Stimulated activated CD4-positive, alpha-beta T cell treated with anti-CD3 and anti-CD28 coated beads, TNF-alpha, amount 100 ng/mL, for 1 hour (primary cell): ENCODE results near the gene LLCFC1.

ENCODE experiments used
- DNase-seq, 3 donors: peaks; one replicate each; pipeline ENCODE4 v3.0.0-alpha.2; 2020; ENCODE audit warnings: low read depth in 3 of 3, low spot score in 1 of 3

Gene LLCFC1

GRCh38 chr7:142910031-142910433 is 29.3 kb upstream of the LLCFC1 start:
- DNase-seq, result no peak

DNA sequence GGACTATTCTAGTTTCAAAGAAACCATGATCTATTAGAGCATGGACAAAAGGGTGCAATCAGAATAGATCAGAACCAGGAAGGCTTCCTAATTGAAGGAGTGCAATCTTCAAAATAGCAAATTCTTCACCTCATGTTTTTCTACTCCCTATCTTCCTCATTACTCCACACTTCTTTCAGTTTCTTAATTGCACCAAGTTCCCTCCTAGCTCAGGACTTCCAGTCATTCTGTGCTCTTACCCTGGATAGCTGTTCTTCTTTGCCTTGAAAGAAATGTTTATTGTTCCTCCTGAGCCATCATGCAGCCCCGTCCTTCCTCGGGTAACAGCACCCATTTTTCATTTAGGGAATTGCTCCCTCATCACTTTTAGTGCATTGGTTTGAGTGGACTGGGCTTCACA is 28.8 kb upstream of the LLCFC1 start:
- DNase-seq, result no peak

DNA sequence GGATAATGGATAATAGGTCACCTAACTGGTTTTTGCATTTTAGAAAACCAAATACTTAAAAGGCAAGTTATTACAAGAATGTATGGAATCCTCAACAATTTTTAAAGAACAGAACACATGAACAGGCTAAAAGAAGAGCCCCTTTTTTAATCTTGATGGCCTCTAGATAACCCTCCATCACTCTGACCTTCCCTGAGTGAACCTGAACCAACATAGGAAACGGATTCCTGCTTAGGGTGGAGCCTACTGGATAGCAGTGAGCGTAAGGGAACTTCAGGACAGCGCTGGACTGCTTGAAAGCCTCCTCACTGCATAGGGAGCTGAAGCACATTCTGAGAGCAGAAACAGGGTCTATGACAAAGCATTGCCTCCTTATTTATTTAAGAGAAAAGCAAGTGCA is 26.2 kb upstream of the LLCFC1 start:
- no peak for DNase-seq

DNA sequence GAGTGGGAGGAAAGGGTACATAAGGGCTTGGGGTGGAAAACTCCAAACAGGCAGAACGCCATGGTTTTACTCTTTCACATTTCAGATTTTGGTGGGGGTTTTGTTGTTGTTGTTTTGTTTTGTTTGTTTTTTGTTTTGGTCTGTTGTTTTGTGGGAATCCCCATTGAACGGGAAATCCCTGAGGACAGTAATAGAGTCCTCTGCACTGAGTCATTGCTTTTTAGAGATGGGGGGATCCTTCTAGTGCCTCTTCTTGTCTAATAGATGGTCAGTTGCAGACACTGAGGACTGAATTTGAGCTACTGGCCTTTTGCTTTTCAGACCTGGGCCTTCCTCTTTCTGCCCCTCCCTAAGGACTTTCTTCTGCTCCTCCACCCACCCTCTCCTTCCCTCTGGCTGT is 25.7 kb upstream of the LLCFC1 start:
- no peak for DNase-seq

DNA sequence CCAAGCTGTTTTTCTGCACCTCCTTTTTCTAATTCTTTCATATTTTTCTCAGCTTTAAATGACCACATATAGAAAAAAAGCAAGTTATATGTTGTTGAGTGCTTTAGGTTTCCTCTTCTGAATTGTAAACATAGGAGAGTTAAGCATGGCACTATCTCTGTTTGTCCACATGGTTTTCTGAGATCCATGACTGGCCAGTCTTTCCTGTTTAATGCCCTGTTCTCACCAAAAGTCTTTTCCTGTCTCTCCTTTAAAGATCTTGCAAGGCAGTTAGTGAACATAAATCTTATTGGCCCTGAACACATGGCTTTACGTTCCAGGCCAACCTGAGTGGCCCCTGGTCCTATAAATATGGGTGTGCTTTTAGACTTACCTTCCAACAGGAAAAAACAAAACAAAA is 25.2 kb upstream of the LLCFC1 start:
- no peak for DNase-seq

- no peak for DNase-seq
These were observed 24.0 kb upstream of the LLCFC1 start for GRCh38 chr7:142915315-142915714.

- no peak for DNase-seq
These were observed 22.8 kb upstream of the LLCFC1 start for GRCh38 chr7:142916508-142916907.

DNA sequence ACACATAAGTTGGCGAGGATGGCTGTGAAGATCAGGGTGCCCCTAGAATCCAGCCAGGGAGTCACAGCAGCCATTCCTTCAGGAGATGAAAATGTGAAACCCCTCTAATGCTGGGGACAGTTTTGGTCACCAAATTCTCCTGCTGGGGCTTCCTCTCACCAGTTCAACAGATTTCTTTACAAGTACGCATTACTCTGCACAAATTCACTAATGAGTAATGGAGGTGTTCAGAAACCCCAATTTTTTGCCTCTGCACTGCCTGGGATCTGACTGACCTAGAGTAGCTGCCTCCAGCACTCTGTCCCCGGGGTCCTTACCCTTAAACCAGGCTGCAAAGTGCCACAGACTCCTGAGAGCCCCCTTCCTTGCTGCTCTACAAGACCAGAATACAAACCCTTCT is 21.8 kb upstream of the LLCFC1 start:
- no peak for DNase-seq

DNA sequence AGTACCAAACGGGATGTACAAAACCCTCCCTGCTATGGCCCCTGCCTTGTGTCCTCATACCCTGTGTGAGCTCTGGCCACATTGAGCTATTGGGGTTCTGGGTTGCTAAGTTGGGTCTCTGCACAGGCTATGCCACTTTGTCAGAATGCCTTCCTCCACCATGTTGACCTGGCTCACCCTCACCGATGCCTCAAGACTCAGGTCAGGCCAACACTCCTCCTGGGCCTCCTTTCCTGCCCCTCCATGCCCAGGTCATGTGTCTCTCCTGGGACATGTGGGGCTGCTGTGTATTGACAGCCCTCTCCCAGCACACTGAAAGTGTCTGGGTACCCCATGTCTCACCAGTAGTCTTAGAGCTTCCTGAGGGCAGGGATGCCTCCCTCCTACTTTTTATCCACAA is 20.4 kb upstream of the LLCFC1 start:
- DNase-seq, result no peak

DNA sequence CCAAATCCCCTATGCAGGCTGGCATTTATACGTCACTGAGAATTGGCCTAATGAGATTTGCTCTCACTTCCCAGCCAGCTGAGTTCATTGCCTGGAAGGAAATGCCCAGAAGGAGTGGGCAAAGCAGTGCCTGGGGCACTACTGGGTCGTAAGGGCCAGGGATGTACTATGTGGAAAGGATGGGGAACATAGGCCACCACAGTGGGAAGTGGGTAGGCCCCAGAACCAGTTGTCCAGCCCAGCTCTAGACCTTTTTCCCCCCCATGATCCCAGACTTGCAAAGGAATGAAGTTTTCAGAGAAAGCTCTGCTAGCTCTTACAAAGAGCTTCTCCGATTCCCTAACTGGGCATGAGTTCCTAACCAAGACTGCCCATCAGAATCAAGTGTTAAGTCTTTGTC is 19.6 kb upstream of the LLCFC1 start:
- no peak for DNase-seq

DNA sequence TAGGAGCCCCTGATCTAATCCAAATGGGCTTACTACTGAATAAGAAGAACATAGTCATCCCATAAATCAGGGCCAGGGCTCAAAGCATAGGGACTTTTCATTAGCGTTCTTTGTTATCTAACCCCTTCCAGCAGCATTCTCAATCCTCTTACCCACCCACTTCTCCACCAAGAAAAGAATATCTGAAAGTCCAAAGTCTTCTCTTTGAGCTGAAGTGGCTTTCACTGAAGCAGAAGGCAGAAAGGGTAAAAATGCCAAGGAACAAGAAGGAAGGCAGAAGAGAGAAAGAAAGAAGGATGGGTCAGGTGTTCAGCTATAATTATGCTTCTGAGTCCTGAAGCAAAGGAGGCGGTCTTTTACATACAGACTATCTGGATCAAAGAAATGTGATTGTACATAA is 15.9 kb upstream of the LLCFC1 start:
- no peak for DNase-seq

GRCh38 chr7:142925413-142925812 is 13.9 kb upstream of the LLCFC1 start:
- no peak for DNase-seq

DNA sequence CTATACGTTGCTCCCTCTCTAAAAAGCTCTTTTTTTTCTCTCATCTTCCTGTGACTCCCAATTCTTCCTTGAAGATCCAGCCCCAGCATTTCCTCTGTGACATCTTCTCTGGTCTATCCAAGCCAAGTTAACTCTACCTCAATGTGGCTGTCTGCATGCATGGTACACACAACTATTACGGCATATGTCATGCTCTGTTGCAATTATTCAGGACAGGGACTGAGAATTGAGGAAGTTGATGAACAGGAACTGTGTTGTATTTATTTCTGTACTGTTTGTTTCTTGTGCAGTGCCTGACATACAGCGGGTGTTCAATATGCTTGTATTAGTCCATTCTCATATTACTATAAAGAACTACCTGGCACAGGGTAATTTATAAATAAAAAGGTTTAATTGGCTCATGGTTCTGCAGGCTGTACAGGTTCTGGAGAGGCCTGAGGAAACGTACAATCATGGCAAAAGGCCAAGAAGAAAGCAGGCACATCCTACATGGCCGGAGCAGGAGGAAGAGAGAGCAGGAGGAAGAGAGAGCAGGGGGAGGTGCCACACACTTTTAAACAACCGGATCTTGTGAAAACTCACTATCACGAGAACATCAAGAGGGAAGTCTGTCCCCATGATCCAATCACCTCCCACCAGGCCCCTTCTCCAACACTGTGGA is 12.1 kb upstream of the LLCFC1 start:
- DNase-seq, result no peak

DNA sequence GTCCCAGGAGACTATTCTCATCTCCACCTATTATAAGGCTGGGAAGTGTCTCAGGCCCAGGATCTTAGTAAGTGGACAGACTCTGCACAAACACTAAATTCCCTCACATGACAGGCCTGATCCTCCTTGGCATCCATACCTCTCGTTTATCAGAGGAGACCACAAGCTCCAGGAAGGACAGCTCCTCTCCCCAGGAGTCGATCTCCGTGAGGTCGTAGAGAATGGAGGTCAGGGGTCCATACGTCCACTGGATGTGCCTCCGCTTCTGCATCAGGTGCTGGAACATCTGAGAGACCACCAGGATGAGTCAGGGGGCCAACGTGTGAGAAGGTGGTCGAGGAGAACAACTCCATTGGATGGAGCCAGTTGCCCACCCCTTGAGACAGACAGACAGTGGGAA is 11.3 kb upstream of the LLCFC1 start:
- no peak for DNase-seq

GRCh38 chr7:142930126-142930730 is 9.1 kb upstream of the LLCFC1 start:
- DNase-seq, result no peak

DNA sequence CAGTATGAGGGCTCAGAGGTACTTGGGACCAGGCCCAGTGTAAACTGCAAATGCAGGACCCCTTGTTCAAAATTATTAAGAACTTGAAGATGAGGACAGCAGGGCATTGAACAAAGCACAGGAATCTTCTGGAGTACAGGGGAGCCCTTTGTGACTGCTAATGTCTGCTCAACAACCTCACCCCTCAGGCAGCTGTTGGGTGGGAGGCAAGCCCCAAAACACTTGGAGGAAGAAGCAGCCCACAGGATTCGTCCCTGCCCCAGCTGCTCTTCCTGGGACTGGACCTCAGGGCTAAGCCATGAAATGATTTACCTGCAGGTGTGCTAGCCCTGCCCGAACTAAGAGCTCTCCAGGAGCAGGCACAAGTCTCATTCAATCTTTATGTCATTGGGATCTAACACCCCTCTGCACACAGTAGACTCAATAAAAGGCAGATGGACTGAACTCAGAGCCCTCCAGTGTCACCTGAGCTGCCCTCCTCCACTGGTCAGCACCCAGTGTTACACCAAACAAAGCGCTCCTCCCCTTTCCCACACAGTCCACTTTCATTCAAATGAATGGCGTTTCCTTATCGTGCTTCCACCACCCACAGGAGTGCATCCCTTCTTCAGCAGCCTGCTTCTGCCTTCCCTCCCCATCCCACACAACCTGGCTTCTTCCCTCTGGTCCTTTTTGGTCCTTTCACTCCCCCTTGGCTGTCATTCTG is 6.7 kb upstream of the LLCFC1 start:
- DNase-seq, result no peak

GRCh38 chr7:142933092-142933475 is 6.2 kb upstream of the LLCFC1 start:
- DNase-seq, result no peak

DNA sequence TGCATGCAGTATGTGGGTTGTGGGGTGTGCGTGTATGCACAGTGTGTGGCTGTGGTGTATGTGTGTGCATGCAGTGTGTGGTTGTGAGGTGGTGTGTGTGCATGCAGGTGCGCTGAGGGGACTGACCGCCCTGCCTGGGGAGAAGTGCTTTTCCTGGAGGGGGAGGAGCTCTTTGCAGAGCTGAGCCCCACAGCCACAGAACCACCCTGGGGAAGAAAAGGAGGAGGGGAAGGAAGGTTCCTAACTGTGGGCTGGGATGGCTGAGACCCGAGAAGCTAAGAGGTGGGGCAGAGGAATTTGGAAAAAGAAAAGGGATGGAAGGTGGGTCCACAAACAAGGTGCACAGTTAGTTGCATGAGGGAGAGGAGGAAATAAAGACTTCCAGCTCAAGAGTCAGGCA is 5.7 kb upstream of the LLCFC1 start, which contains the start of gene TRPV5:
Gene TRPV5, minus strand, starts transcription at position 123 of the 400 bp plus-strand sequence. CDS start 287 bp downstream, outside the sequence.
- DNase-seq, result no peak

- no peak for DNase-seq
These were observed 5.2 kb upstream of the LLCFC1 start for GRCh38 chr7:142934056-142934455.

GRCh38 chr7:142935941-142936565 is 3.2 kb upstream of the LLCFC1 start:
- no peak for DNase-seq

- DNase-seq, result no peak
These were observed 673 bp upstream of the LLCFC1 start for GRCh38 chr7:142938611-142939010.

DNA sequence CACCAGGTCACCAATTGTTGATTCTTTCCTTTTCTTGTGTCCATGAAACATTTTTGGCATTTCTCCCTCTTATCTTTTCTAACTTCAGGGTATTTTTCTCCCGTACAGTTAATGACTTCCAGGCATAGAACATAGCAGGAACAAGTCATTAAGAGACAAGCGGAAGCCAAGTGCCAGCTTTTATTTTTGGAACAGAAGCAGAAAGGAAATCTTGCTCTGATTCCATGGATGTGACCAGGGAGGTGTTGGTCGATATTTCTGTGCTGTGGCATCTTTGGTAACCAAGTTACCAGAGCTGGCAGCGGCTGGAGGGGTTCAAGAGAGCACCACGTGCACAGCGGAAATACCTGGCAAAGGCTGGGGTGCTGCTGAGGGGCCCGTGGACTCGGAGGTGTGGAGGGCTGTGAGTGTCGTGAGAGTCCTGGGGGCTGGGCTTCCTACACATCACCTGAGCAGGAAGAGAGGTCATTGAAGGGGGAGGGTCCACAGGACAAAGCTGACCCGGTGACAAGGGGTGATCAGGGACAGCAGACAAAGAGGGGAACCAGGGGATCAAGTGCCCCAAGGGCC is 1.8 kb downstream of the LLCFC1 start:
- no peak for DNase-seq
